HEK293 (cell line): Measurements from ENCODE around the gene KIF11.

Experiments used
- CTCF ChIA-PET: fragments of 350-600 bp; formaldehyde crosslinking; extraction: SDS; loops from one replicate; lab custom pipeline; 2021; ENCODE audit warnings: antibody characterized with exemption; lab: Yijun Ruan, JAX
- POLR2A ChIA-PET: fragments of 300-600 bp; formaldehyde crosslinking; extraction: SDS; loops from one replicate; lab custom pipeline; 2020; ENCODE audit warnings: antibody characterized with exemption, inconsistent platforms; lab: Yijun Ruan, JAX
- H3K27ac ChIP-seq: fragments of 200-500 bp; sonication (Bioruptor generic); 2 replicates; pipeline ENCODE4 v1.5.1; 2014; ENCODE audit warnings: low read depth, low read length, control low read depth, inconsistent platforms; ENCODE audit errors: extremely low read depth
- H3K36me3 ChIP-seq, 2 experiments: fragments of 200-500 bp in 1 of 2; sonication (Bioruptor generic) in 1 of 2; 1 replicate in 1 of 2; 2 replicates in 1 of 2; pipeline ENCODE4 v1.5.1; 2014 to 2017; ENCODE audit warnings: inconsistent platforms in 2 of 2, low read length in 2 of 2; ENCODE audit not compliant: control insufficient read depth in 2 of 2, insufficient read depth in 1 of 2
- H3K4me1 ChIP-seq: fragments of 200-500 bp; sonication (Bioruptor generic); 2 replicates; pipeline ENCODE4 v1.5.1; 2014; ENCODE audit warnings: mild to moderate bottlenecking, low read length, inconsistent platforms; ENCODE audit not compliant: control insufficient read depth, insufficient read depth
- H3K4me3 ChIP-seq: 2 replicates; pipeline ENCODE4 v1.5.1; 2011; ENCODE audit warnings: low read depth, mild to moderate bottlenecking, control low read depth, low read length, moderate library complexity
- H3K9me3 ChIP-seq: fragments of 200-500 bp; sonication (Bioruptor generic); 2 replicates; pipeline ENCODE4 v1.5.1; 2014; ENCODE audit warnings: low read depth, low read length, inconsistent platforms; ENCODE audit not compliant: control insufficient read depth, insufficient read depth
- HOXC10 ChIP-seq: sonication (generic); formaldehyde crosslinking; IDR thresholded peaks from 2 replicates; pipeline ENCODE4 v1.8.1; 2023; ENCODE audit warnings: mild to moderate bottlenecking, missing genetic modification reagents
- PATZ1 ChIP-seq: fragments of 450-650 bp; formaldehyde crosslinking; IDR thresholded peaks from 2 replicates; pipeline ENCODE4 v1.5.1; 2016; ENCODE audit warnings: missing biosample characterization, missing genetic modification characterization
- PRDM10 ChIP-seq: fragments of 450-650 bp; formaldehyde crosslinking; IDR thresholded peaks from 2 replicates; pipeline ENCODE4 v1.5.1; 2016; ENCODE audit warnings: missing biosample characterization, missing genetic modification characterization
- SETDB1 ChIP-seq: IDR thresholded peaks from one replicate; pipeline ENCODE4 v1.6.1; 2017; ENCODE audit warnings: mild to moderate bottlenecking, low read length, moderate library complexity, mixed read lengths; ENCODE audit not compliant: insufficient read length
- TRIM28 ChIP-seq: IDR thresholded peaks from 2 replicates; pipeline ENCODE4 v1.6.1; 2011; ENCODE audit warnings: low read length, control low read depth, borderline replicate concordance
- YY2 ChIP-seq: fragments of 450-650 bp; formaldehyde crosslinking; IDR thresholded peaks from 2 replicates; pipeline ENCODE4 v1.5.1; 2016; ENCODE audit warnings: missing biosample characterization, missing genetic modification characterization
- ZBTB8A ChIP-seq: fragments of 450-650 bp; formaldehyde crosslinking; IDR thresholded peaks from 2 replicates; pipeline ENCODE4 v1.5.1; 2016; ENCODE audit warnings: missing biosample characterization, missing genetic modification characterization
- ZFP3 ChIP-seq: fragments of 450-650 bp; formaldehyde crosslinking; IDR thresholded peaks from 2 replicates; pipeline ENCODE4 v1.5.1; 2016; ENCODE audit warnings: low read depth, missing biosample characterization, missing genetic modification characterization
- ZFP37 ChIP-seq: fragments of 450-650 bp; formaldehyde crosslinking; IDR thresholded peaks from 2 replicates; pipeline ENCODE4 v1.5.1; 2016; ENCODE audit warnings: missing biosample characterization, missing genetic modification characterization
- ZFP69B ChIP-seq: fragments of 450-650 bp; formaldehyde crosslinking; IDR thresholded peaks from 2 replicates; pipeline ENCODE4 v1.5.1; 2016; ENCODE audit warnings: missing biosample characterization, missing genetic modification characterization
- ZNF114 ChIP-seq: fragments of 450-650 bp; formaldehyde crosslinking; IDR thresholded peaks from 2 replicates; pipeline ENCODE4 v1.5.0; 2017; ENCODE audit warnings: missing biosample characterization, missing genetic modification characterization
- ZNF155 ChIP-seq: fragments of 450-650 bp; formaldehyde crosslinking; IDR thresholded peaks from 2 replicates; pipeline ENCODE4 v1.5.1; 2016; ENCODE audit warnings: missing biosample characterization, missing genetic modification characterization
- ZNF184 ChIP-seq: fragments of 450-650 bp; IDR thresholded peaks from 2 replicates; pipeline ENCODE4 v1.5.1; 2018; ENCODE audit warnings: missing biosample characterization, mild to moderate bottlenecking, missing genetic modification characterization
- ZNF221 ChIP-seq: fragments of 450-650 bp; formaldehyde crosslinking; IDR thresholded peaks from 2 replicates; pipeline ENCODE4 v1.5.1; 2017; ENCODE audit warnings: missing biosample characterization, missing genetic modification characterization, borderline replicate concordance
- ZNF311 ChIP-seq: fragments of 450-650 bp; formaldehyde crosslinking; IDR thresholded peaks from 2 replicates; pipeline ENCODE4 v1.5.1; 2017; ENCODE audit warnings: missing biosample characterization, missing genetic modification characterization, borderline replicate concordance
- ZNF354C ChIP-seq: fragments of 450-650 bp; formaldehyde crosslinking; IDR thresholded peaks from 2 replicates; pipeline ENCODE4 v1.5.1; 2016; ENCODE audit warnings: missing biosample characterization, missing genetic modification characterization, low read depth, borderline replicate concordance
- ZNF362 ChIP-seq: fragments of 450-650 bp; formaldehyde crosslinking; IDR thresholded peaks from 2 replicates; pipeline ENCODE4 v1.5.1; 2016; ENCODE audit warnings: missing biosample characterization, missing genetic modification characterization
- ZNF398 ChIP-seq: fragments of 450-650 bp; formaldehyde crosslinking; IDR thresholded peaks from 2 replicates; pipeline ENCODE4 v1.5.1; 2017; ENCODE audit warnings: missing biosample characterization, missing genetic modification characterization
- ZNF426 ChIP-seq: fragments of 450-650 bp; formaldehyde crosslinking; IDR thresholded peaks from 2 replicates; pipeline ENCODE4 v1.5.1; 2017; ENCODE audit warnings: missing biosample characterization, missing genetic modification characterization, mild to moderate bottlenecking, inconsistent platforms, moderate library complexity
- ZNF510 ChIP-seq: fragments of 450-650 bp; formaldehyde crosslinking; IDR thresholded peaks from 2 replicates; pipeline ENCODE4 v1.5.1; 2018; ENCODE audit warnings: mild to moderate bottlenecking, missing genetic modification characterization, missing biosample characterization; ENCODE audit not compliant: insufficient replicate concordance
- ZNF521 ChIP-seq: fragments of 450-650 bp; formaldehyde crosslinking; IDR thresholded peaks from 2 replicates; pipeline ENCODE4 v1.5.1; 2017; ENCODE audit warnings: missing biosample characterization, mild to moderate bottlenecking, missing genetic modification characterization
- ZNF529 ChIP-seq: fragments of 450-650 bp; formaldehyde crosslinking; IDR thresholded peaks from 2 replicates; pipeline ENCODE4 v1.5.1; 2017; ENCODE audit warnings: missing genetic modification characterization, missing biosample characterization; ENCODE audit not compliant: insufficient replicate concordance
- ZNF549 ChIP-seq: fragments of 450-650 bp; IDR thresholded peaks from 2 replicates; pipeline ENCODE4 v1.5.1; 2018; ENCODE audit warnings: missing biosample characterization, missing genetic modification characterization, mild to moderate bottlenecking, inconsistent platforms, moderate library complexity
- ZNF558 ChIP-seq: fragments of 450-650 bp; formaldehyde crosslinking; IDR thresholded peaks from 2 replicates; pipeline ENCODE4 v1.5.1; 2016; ENCODE audit warnings: missing biosample characterization, missing genetic modification characterization
- ZNF610 ChIP-seq: fragments of 450-650 bp; formaldehyde crosslinking; IDR thresholded peaks from 2 replicates; pipeline ENCODE4 v1.5.1; 2016; ENCODE audit warnings: missing biosample characterization, missing genetic modification characterization, borderline replicate concordance
- ZNF639 ChIP-seq: fragments of 450-650 bp; formaldehyde crosslinking; IDR thresholded peaks from 2 replicates; pipeline ENCODE4 v1.5.1; 2016; ENCODE audit warnings: missing biosample characterization, missing genetic modification characterization
- ZNF747 ChIP-seq: fragments of 450-650 bp; formaldehyde crosslinking; IDR thresholded peaks from 2 replicates; pipeline ENCODE4 v1.5.1; 2016; ENCODE audit warnings: missing biosample characterization, missing genetic modification characterization
- ZNF843 ChIP-seq: fragments of 450-650 bp; formaldehyde crosslinking; IDR thresholded peaks from 2 replicates; pipeline ENCODE4 v1.5.1; 2016; ENCODE audit warnings: missing biosample characterization, missing genetic modification characterization
- ZXDB ChIP-seq: fragments of 450-650 bp; formaldehyde crosslinking; IDR thresholded peaks from 2 replicates; pipeline ENCODE4 v1.5.1; 2016; ENCODE audit warnings: missing biosample characterization, missing genetic modification characterization

The KIF11 gene

GRCh38 chr10:92662848-92663247 lies 69.9 kb downstream of the KIF11 start (continued):
- TF ChIP-seq ZNF398 (tag by site-specific recombination) = no peak
- TF ChIP-seq ZNF221 (tag by site-specific recombination) = peak; percentile 77; the same call in 1 of the 2 replicates
- TF ChIP-seq SETDB1 = peak; percentile 99
- peak; percentile 90; the same call in 1 of the 2 replicates for TF ChIP-seq TRIM28
- TF ChIP-seq ZNF529 (tag by site-specific recombination) = peak; percentile 10
- no peak for TF ChIP-seq HOXC10 (CRISPR knock-in tag)
- 0 out of 2 replicates have a peak, but pooled peaks have one; percentile 29 for TF ChIP-seq ZFP37 (tag by site-specific recombination)
- TF ChIP-seq ZXDB (tag by site-specific recombination) = no peak
- peak; percentile 45; the same call in 1 of the 2 replicates for TF ChIP-seq ZNF558
- no peak for TF ChIP-seq ZNF354C (tag by site-specific recombination)
- no peak for TF ChIP-seq PRDM10 (tag by site-specific recombination)
- peak; percentile 48; the same call in 1 of the 2 replicates for TF ChIP-seq ZNF549 (tag by site-specific recombination)
- TF ChIP-seq ZNF184 = no peak
- no peak for TF ChIP-seq ZFP69B
- no peak for TF ChIP-seq ZNF114 (tag by site-specific recombination)
- TF ChIP-seq ZNF521 = no peak
- TF ChIP-seq ZNF639 (tag by site-specific recombination) = peak; percentile 34; the same call in 1 of the 2 replicates

- ChIA-PET POLR2A (interaction anchor here (0.6 kb wide), 1 partner anchor 369 kb away, joined by 7 read pairs; no protein-coding TSS in a partner anchor), CTCF (interaction anchor here (1.0 kb wide), 1 partner anchor 174 kb away, joined by 3 read pairs; no protein-coding TSS in a partner anchor)
- Histone ChIP-seq H3K9me3 (no peaks in the 10 kb centered on the region), H3K36me3 (no peaks in the 10 kb centered on the region), H3K4me3 (no peak overlapping the region), H3K27ac (no peak overlapping the region), H3K4me1 (no peaks in the 10 kb centered on the region)
- no peak for TF ChIP-seq ZNF510 (tag by site-specific recombination)
- TF ChIP-seq PATZ1 (tag by site-specific recombination) = no peak
- no peak for TF ChIP-seq ZFP69B
- no peak for TF ChIP-seq ZNF747 (tag by site-specific recombination)
- TF ChIP-seq ZBTB8A (tag by site-specific recombination) = no peak
- TF ChIP-seq ZNF311 (tag by site-specific recombination) = no peak
- TF ChIP-seq YY2 (tag by site-specific recombination) = no peak
- no peak for TF ChIP-seq ZFP3 (tag by site-specific recombination)
- no peak for TF ChIP-seq ZNF610 (tag by site-specific recombination)
- no peak for TF ChIP-seq ZNF426 (tag by site-specific recombination)
- no peak for TF ChIP-seq ZNF843 (tag by site-specific recombination)
- no peak for TF ChIP-seq ZNF155 (tag by site-specific recombination)
- no peak for TF ChIP-seq ZNF362 (tag by site-specific recombination)
Observed at GRCh38 chr10:92664322-92664721, 71.4 kb downstream of the KIF11 start.
